Measurements from ENCODE around the gene SEZ6L. TPM values are rescaled to one million over a fixed set of nuclear protein-coding genes. Genes with fewer than 3 reads are reported as not detected.

Gene SEZ6L
- total and polyA plus RNA-seq, 12 donors, result 0.01 to 2.5 (median 0.28) TPM

DNA sequence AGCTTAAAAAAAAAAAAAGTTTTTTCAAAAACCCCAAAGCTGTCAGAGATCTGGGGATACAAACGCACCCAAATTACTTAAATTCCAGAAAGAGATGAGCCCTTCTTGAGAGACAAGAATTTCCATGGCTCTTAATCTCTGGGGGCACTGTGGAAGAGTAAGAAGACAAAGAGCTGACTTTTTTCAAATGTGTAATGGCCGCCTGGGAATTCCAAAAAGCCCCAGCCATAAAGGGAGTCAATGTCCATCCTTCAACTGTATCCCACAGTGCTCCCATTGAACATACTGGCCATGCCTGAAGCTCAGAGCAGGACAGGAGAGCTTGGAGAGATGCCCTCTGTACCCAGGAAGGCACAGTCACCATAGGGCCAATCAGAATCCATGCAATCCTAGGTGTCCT is 222.4 kb downstream of the SEZ6L start:
- intact Hi-C loops (cut with DNase I), result loop anchor here in 2 of 10 donors (10.0 kb wide), 2 partner anchors 73 to 273 kb away; no protein-coding TSS in a partner anchor
- TF ChIP-seq, protein P1, sequence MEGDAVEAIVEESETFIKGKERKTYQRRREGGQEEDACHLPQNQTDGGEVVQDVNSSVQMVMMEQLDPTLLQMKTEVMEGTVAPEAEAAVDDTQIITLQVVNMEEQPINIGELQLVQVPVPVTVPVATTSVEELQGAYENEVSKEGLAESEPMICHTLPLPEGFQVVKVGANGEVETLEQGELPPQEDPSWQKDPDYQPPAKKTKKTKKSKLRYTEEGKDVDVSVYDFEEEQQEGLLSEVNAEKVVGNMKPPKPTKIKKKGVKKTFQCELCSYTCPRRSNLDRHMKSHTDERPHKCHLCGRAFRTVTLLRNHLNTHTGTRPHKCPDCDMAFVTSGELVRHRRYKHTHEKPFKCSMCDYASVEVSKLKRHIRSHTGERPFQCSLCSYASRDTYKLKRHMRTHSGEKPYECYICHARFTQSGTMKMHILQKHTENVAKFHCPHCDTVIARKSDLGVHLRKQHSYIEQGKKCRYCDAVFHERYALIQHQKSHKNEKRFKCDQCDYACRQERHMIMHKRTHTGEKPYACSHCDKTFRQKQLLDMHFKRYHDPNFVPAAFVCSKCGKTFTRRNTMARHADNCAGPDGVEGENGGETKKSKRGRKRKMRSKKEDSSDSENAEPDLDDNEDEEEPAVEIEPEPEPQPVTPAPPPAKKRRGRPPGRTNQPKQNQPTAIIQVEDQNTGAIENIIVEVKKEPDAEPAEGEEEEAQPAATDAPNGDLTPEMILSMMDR (IDR thresholded peaks at IDR 0.05), result no peak
- ATAC-seq, result no peak
- Histone ChIP-seq H3K9me3 (no peaks in the 10 kb centered on the region), H3K4me3 (no peak overlapping the region), H3K36me3 (no peaks in the 10 kb centered on the region), H3K27me3 (peaks cover 0 to 44% (median 9%) of the 10 kb centered on the region in 7 donors), H3K4me1 (no peaks in the 10 kb centered on the region), H3K27ac (no peak overlapping the region)
- no peak for DNase-seq
- WGBS, 2 donors, result 58 to 73% methylated on average over 2 of the region's 2 CpGs

DNA sequence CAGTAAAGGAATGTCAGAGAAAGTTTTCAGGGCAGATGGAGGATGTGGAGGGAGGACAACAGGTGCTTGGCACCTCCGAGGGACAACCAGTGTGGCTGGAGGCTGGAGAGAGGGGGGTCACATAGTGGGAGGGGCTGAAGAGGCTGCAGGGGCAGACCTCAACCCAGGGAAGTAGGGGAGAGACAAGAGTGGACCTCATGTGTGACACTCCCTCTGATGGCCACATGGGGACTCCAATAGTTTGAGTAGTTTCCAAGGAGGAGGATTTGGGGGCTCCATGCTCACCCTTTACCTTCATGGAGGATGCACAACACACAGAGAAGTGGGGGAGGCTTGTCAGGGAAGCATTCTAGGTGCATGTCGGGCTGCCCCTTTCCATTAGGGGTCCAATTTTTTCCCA is 224.7 kb downstream of the SEZ6L start:
- H3K9me3 ChIP-seq, result no peaks in the 10 kb centered on the region
- 55 to 62% methylated on average over 2 of the region's 2 CpGs for WGBS, 2 donors
- H3K4me3 ChIP-seq, result no peak overlapping the region
- no peak overlapping the region for H3K27ac ChIP-seq
- intact Hi-C loops (cut with DNase I), result loop anchor here in 2 of 10 donors (10.0 kb wide), 2 partner anchors 71 to 271 kb away; no protein-coding TSS in a partner anchor
- H3K4me1 ChIP-seq, result no peaks in the 10 kb centered on the region
- DNase-seq, result no peak
- no peak for ATAC-seq
- H3K27me3 ChIP-seq, result peaks cover 0 to 32% (median 0%) of the 10 kb centered on the region in 7 donors
- TF ChIP-seq, protein P1 (IDR thresholded peaks at IDR 0.05), result no peak
- H3K36me3 ChIP-seq, result no peaks in the 10 kb centered on the region

DNA sequence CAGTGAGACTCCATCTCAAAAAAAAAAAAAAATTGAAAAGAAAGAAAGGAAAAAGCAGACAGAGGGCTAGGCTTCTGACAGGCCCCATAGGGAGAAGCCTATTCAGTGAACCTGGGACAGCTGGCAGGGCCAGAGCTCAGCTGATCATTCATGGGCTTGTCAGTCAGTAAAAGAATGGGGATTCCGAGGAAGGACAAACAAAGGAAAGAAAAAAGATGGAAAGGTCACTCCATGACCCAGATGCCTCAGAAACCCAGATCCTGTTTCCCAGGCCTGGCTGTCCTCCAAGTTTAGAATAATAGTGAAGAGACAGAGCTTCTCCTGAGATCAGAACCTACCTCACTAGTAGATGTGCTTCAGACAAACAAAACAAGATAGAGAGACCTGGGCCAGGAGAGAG is 225.5 kb downstream of the SEZ6L start:
- TF ChIP-seq, protein P1 (IDR thresholded peaks at IDR 0.05), result no peak
- H3K27ac ChIP-seq, result no peak overlapping the region
- ATAC-seq, result no peak
- intact Hi-C loops (cut with DNase I), result loop anchor here in 4 of 10 donors (5.0 to 10.0 kb wide), 4 partner anchors 68 to 273 kb away; no protein-coding TSS in a partner anchor
- H3K9me3 ChIP-seq, result no peaks in the 10 kb centered on the region
- H3K27me3 ChIP-seq, result peaks cover 0 to 32% (median 0%) of the 10 kb centered on the region in 7 donors
- H3K4me3 ChIP-seq, result no peak overlapping the region
- DNase-seq, result no peak
- no peaks in the 10 kb centered on the region for H3K4me1 ChIP-seq
- H3K36me3 ChIP-seq, result no peaks in the 10 kb centered on the region
- 15 to 39% methylated on average over 1 of the region's 1 CpG for WGBS, 2 donors

DNA sequence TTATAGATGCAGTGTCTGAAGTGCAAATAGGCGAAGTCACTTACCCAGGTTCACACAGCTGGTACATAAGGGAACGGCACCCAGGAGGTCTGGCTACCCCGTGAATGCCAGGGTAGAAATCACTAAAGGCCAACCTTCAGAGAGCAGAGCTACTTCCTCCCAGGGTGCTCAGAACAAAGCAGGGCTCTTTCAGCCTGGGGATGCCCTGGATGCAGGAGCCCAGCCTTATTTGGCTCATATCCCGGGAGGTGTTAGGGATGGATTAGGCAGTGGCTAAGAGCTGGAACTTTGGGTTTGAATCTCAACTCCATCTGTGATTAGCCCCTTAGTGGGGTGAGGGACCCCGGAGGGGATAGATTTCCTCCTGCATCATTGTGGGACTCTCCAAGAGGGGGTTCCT is 226.7 kb downstream of the SEZ6L start:
- no peak for ATAC-seq
- no peaks in the 10 kb centered on the region for H3K9me3 ChIP-seq
- H3K36me3 ChIP-seq, result no peaks in the 10 kb centered on the region
- H3K27me3 ChIP-seq, result peaks cover 0 to 32% (median 0%) of the 10 kb centered on the region in 7 donors
- TF ChIP-seq, protein P1 (IDR thresholded peaks at IDR 0.05), result no peak
- DNase-seq, result no peak
- WGBS, 2 donors, result 55% methylated on average over 5 of the region's 5 CpGs
- H3K27ac ChIP-seq, result no peak overlapping the region
- H3K4me1 ChIP-seq, result no peaks in the 10 kb centered on the region
- H3K4me3 ChIP-seq, result no peak overlapping the region
- intact Hi-C loops (cut with DNase I), result loop anchor here in 4 of 10 donors (5.0 to 10.0 kb wide), 4 partner anchors 66 to 271 kb away; no protein-coding TSS in a partner anchor

Measured in heart right ventricle (tissue), 16 donors.